BLaER1 treated with 17β-estradiol and CSF1 and Interleukin-3, amounts not matched to agents 10 nM and 100 nM (cell line): ENCODE results near the gene MLIP.

Experiments
- H3K27ac ChIP-seq, 11 experiments: shearing (Covaris generic); formaldehyde crosslinking; 2 replicates each; pipeline ENCODE4 v1.8.1; 2022
- H3K27me3 ChIP-seq, 11 experiments: shearing (Covaris generic); formaldehyde crosslinking; 2 replicates each; pipeline ENCODE4 v1.8.1; 2022
- H3K36me3 ChIP-seq, 11 experiments: shearing (Covaris generic); formaldehyde crosslinking; 2 replicates each; pipeline ENCODE4 v1.8.1; 2022
- H3K4me1 ChIP-seq, 10 experiments: shearing (Covaris generic); formaldehyde crosslinking; 2 replicates each; pipeline ENCODE4 v1.8.1; 2022
- H3K4me2 ChIP-seq, 11 experiments: shearing (Covaris generic); formaldehyde crosslinking; 2 replicates each; pipeline ENCODE4 v1.8.1; 2022
- H3K4me3 ChIP-seq, 10 experiments: shearing (Covaris generic); formaldehyde crosslinking; 2 replicates each; pipeline ENCODE4 v1.8.1; 2022
- H3K9ac ChIP-seq, 11 experiments: shearing (Covaris generic); formaldehyde crosslinking; 2 replicates each; pipeline ENCODE4 v1.8.1; 2022
- H3K9me3 ChIP-seq, 11 experiments: shearing (Covaris generic); formaldehyde crosslinking; replicated peaks in 1 of 11; 2 replicates each; pipeline ENCODE4 v1.8.1; 2022
- H4K20me1 ChIP-seq, 11 experiments: shearing (Covaris generic); formaldehyde crosslinking; 2 replicates each; pipeline ENCODE4 v1.8.1; 2022
- Cebpa-rat ChIP-seq, 11 experiments: shearing (Covaris generic); IDR thresholded peaks; 2 replicates each; pipeline ENCODE4 v1.8.1; 2022

The MLIP gene

DNA sequence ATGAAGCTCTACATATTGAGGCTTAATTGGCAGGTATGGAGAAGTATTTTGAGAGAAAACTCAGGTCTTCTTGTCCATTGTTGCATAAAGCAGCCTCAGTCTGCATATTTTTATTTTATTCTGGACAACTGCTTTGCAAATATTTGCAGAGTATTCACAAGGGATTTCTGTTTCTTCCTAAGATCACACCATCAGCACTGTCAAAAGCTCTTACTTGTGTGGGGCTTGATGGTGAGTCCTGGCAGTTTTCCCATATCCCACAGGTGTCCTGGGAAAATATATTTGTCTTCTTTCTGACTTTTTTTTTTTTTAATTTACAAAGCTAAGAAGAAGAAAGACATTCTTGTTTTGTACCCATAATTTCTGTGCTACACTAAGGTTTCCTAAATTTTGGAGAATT lies 16.9 kb upstream of the MLIP start:
- no peaks in the 10 kb centered on the region for H3K4me1 ChIP-seq
- no peak overlapping the region for H3K4me2 ChIP-seq
- H3K4me3 ChIP-seq: no peak overlapping the region
- H3K36me3 ChIP-seq: no peaks in the 10 kb centered on the region
- 0 out of 22 replicates have a peak, but pooled peaks cover 0 to 4% (median 0%) of the 10 kb centered on the region in 11 experiments for H3K9me3 ChIP-seq
- no peaks in the 10 kb centered on the region for H3K27me3 ChIP-seq
- H3K9ac ChIP-seq: no peak overlapping the region
- no peak for TF ChIP-seq Cebpa-rat (IDR thresholded peaks at IDR 0.05)
- H4K20me1 ChIP-seq: no peaks in the 10 kb centered on the region
- H3K27ac ChIP-seq: no peak overlapping the region

DNA sequence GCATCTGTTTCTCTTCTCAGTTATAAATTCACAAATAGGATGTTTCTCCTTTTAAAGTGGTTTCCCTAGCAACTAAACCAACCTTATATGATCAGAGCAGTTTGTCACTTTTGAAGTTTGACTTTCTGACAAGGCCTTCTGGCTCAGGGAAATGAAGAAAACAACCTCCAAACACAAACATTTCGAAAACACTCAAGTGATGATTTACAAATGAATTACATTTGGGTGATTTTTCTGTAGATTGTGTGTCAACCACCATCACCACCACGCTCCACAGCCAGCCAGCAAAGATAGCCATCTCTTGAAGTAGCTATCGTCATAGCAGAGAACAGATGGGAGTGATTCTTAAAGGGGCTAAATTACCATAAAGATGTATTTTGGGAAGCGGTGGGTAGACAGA lies 16.5 kb upstream of the MLIP start:
- Histone ChIP-seq H3K4me2 (no peak overlapping the region), H3K36me3 (no peaks in the 10 kb centered on the region), H3K27ac (no peak overlapping the region), H3K27me3 (no peaks in the 10 kb centered on the region), H3K9me3 (0 out of 22 replicates have a peak, but pooled peaks cover 0 to 4% (median 0%) of the 10 kb centered on the region in 11 experiments), H3K9ac (no peak overlapping the region), H3K4me3 (no peak overlapping the region), H4K20me1 (no peaks in the 10 kb centered on the region), H3K4me1 (no peaks in the 10 kb centered on the region)
- no peak for TF ChIP-seq Cebpa-rat (IDR thresholded peaks at IDR 0.05)

- H3K4me1 ChIP-seq: no peaks in the 10 kb centered on the region
- TF ChIP-seq Cebpa-rat (IDR thresholded peaks at IDR 0.05): no peak
- no peak overlapping the region for H3K9ac ChIP-seq
- H3K36me3 ChIP-seq: no peaks in the 10 kb centered on the region
- no peaks in the 10 kb centered on the region for H3K27me3 ChIP-seq
- no peak overlapping the region for H3K27ac ChIP-seq
- H4K20me1 ChIP-seq: no peaks in the 10 kb centered on the region
- no peak overlapping the region for H3K4me3 ChIP-seq
- no peak overlapping the region for H3K4me2 ChIP-seq
- 0 out of 22 replicates have a peak, but pooled peaks cover 0 to 4% (median 0%) of the 10 kb centered on the region in 11 experiments for H3K9me3 ChIP-seq
Measured at GRCh38 chr6:54095723-54096122, 15.5 kb upstream of the MLIP start.

DNA sequence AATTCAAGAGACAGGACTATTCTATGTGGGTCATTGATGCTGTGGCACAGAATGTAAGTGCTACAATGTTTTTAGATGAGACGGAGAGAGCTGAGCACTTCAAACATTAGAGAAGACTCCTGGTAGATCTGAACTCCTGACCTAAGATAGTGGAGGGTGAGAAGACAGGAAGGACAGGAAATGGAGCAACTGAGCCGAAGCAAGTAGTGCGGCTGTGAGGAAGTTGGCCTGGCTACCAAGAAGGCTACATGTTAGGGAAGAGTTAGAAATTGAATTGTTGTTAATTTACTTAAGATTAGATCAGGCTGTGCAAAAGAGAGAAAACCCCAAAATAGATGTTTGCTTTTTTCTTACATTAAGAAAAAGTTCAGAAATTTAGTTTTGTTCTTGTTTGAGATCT lies 14.4 kb upstream of the MLIP start:
- no peak for TF ChIP-seq Cebpa-rat (IDR thresholded peaks at IDR 0.05)
- no peaks in the 10 kb centered on the region for H3K36me3 ChIP-seq
- H3K27me3 ChIP-seq: no peaks in the 10 kb centered on the region
- H3K27ac ChIP-seq: no peak overlapping the region
- 0 out of 22 replicates have a peak, but pooled peaks cover 0 to 4% (median 0%) of the 10 kb centered on the region in 11 experiments for H3K9me3 ChIP-seq
- H3K9ac ChIP-seq: no peak overlapping the region
- no peaks in the 10 kb centered on the region for H4K20me1 ChIP-seq
- no peaks in the 10 kb centered on the region for H3K4me1 ChIP-seq
- no peak overlapping the region for H3K4me3 ChIP-seq
- H3K4me2 ChIP-seq: no peak overlapping the region

GRCh38 chr6:54097753-54098152 lies 13.5 kb upstream of the MLIP start:
- Histone ChIP-seq H3K9me3 (0 out of 22 replicates have a peak, but pooled peaks cover 0 to 4% (median 0%) of the 10 kb centered on the region in 11 experiments), H3K4me2 (no peak overlapping the region), H3K27ac (no peak overlapping the region), H4K20me1 (no peaks in the 10 kb centered on the region), H3K36me3 (no peaks in the 10 kb centered on the region), H3K4me3 (no peak overlapping the region), H3K4me1 (no peaks in the 10 kb centered on the region), H3K27me3 (no peaks in the 10 kb centered on the region), H3K9ac (no peak overlapping the region)
- TF ChIP-seq Cebpa-rat (IDR thresholded peaks at IDR 0.05): no peak

- Histone ChIP-seq H3K27me3 (no peaks in the 10 kb centered on the region), H3K9me3 (0 out of 22 replicates have a peak, but pooled peaks cover 0 to 4% (median 0%) of the 10 kb centered on the region in 11 experiments), H3K9ac (no peak overlapping the region), H4K20me1 (no peaks in the 10 kb centered on the region), H3K4me1 (no peaks in the 10 kb centered on the region), H3K27ac (no peak overlapping the region), H3K4me2 (no peak overlapping the region), H3K36me3 (no peaks in the 10 kb centered on the region), H3K4me3 (no peak overlapping the region)
- no peak for TF ChIP-seq Cebpa-rat (IDR thresholded peaks at IDR 0.05)
Measured at GRCh38 chr6:54098450-54099044, 12.7 kb upstream of the MLIP start.

DNA sequence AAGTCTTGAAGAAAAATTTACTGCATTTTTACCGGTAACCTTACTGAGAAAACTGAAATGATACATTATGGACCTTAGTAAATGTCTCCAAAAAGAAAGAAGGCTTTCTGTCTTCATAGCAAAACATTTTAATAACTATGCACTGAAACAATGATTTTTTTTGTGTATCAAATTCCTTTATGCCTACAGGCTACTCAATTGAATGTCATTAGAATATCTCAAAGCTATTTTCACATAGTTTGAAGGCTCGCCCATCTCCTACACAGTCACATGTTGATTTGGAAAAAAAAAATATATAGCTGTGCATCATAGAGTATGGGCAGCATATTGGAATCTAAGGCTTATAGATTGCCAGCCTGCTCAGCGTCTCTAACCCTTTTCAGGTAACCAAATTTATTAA lies 12.0 kb upstream of the MLIP start:
- no peak for TF ChIP-seq Cebpa-rat (IDR thresholded peaks at IDR 0.05)
- 0 out of 22 replicates have a peak, but pooled peaks cover 0 to 4% (median 0%) of the 10 kb centered on the region in 11 experiments for H3K9me3 ChIP-seq

GRCh38 chr6:54100411-54101006 lies 10.7 kb upstream of the MLIP start:
- H3K9ac ChIP-seq: no peak overlapping the region
- H3K27me3 ChIP-seq: no peaks in the 10 kb centered on the region
- no peak for TF ChIP-seq Cebpa-rat (IDR thresholded peaks at IDR 0.05)
- no peak overlapping the region for H3K4me3 ChIP-seq
- H3K27ac ChIP-seq: no peak overlapping the region
- no peaks in the 10 kb centered on the region for H3K36me3 ChIP-seq
- H3K9me3 ChIP-seq: 0 out of 22 replicates have a peak, but pooled peaks cover 0 to 4% (median 0%) of the 10 kb centered on the region in 11 experiments
- no peak overlapping the region for H3K4me2 ChIP-seq
- no peaks in the 10 kb centered on the region for H4K20me1 ChIP-seq
- no peaks in the 10 kb centered on the region for H3K4me1 ChIP-seq

More for the DNA sequence above, 12.0 kb upstream of the MLIP start:
- no peaks in the 10 kb centered on the region for H4K20me1 ChIP-seq
- no peaks in the 10 kb centered on the region for H3K27me3 ChIP-seq
- no peak overlapping the region for H3K27ac ChIP-seq
- H3K36me3 ChIP-seq: no peaks in the 10 kb centered on the region
- H3K9ac ChIP-seq: no peak overlapping the region
- H3K4me3 ChIP-seq: no peak overlapping the region
- H3K4me2 ChIP-seq: no peak overlapping the region
- no peaks in the 10 kb centered on the region for H3K4me1 ChIP-seq

DNA sequence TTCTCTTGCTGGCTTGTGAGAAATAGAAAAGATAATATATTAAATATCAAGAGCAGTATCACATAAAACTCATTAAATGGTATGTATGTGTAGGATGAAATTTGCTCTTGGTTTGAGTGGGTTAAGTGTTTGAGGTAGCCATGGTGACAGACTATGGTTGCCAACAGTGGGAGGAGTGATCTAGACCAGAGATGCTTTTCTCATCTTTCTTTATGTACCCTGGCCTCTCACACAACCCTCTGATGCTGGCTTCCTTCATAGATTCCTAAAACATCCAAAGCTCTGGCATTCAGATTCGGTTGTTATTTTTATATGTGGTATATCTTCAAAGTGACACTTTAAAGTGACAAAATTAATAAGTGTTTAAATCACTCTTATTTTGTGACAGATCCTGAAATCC lies 9.0 kb upstream of the MLIP start:
- H3K4me2 ChIP-seq: no peak overlapping the region
- H4K20me1 ChIP-seq: no peaks in the 10 kb centered on the region
- H3K36me3 ChIP-seq: no peaks in the 10 kb centered on the region
- H3K27me3 ChIP-seq: no peaks in the 10 kb centered on the region
- no peak overlapping the region for H3K27ac ChIP-seq
- H3K4me3 ChIP-seq: no peak overlapping the region
- H3K9me3 ChIP-seq: 0 out of 22 replicates have a peak, but pooled peaks cover 0 to under 1% (median 0%) of the 10 kb centered on the region in 11 experiments
- no peaks in the 10 kb centered on the region for H3K4me1 ChIP-seq
- H3K9ac ChIP-seq: no peak overlapping the region
- no peak for TF ChIP-seq Cebpa-rat (IDR thresholded peaks at IDR 0.05)

- Histone ChIP-seq H3K27me3 (no peaks in the 10 kb centered on the region), H4K20me1 (no peaks in the 10 kb centered on the region), H3K4me3 (no peak overlapping the region), H3K36me3 (no peaks in the 10 kb centered on the region), H3K4me1 (no peaks in the 10 kb centered on the region), H3K9me3 (no peaks in the 10 kb centered on the region), H3K9ac (no peak overlapping the region), H3K4me2 (no peak overlapping the region), H3K27ac (no peak overlapping the region)
- TF ChIP-seq Cebpa-rat (IDR thresholded peaks at IDR 0.05): no peak
Measured at GRCh38 chr6:54103497-54103896, 7.7 kb upstream of the MLIP start.
